Ishikawa (cell line): ENCODE measurements around the gene NUP210.

Source experiments
- CEBPB ChIP-seq: IDR thresholded peaks from 2 replicates; pipeline ENCODE4 v1.6.1; 2012
- CREB1 ChIP-seq: IDR thresholded peaks from 2 replicates; pipeline ENCODE4 v1.6.1; 2012; ENCODE audit warnings: low read depth
- EGR1 ChIP-seq: IDR thresholded peaks from 2 replicates; pipeline ENCODE4 v1.6.1; 2012
- EP300 ChIP-seq: IDR thresholded peaks from 2 replicates; pipeline ENCODE4 v1.6.1; 2012; ENCODE audit warnings: borderline replicate concordance
- FOXM1 ChIP-seq: IDR thresholded peaks from 2 replicates; pipeline ENCODE4 v1.6.1; 2012; ENCODE audit warnings: low read depth, borderline replicate concordance
- MAX ChIP-seq: IDR thresholded peaks from 2 replicates; pipeline ENCODE4 v1.6.1; 2012
- NFIC ChIP-seq: IDR thresholded peaks from 2 replicates; pipeline ENCODE4 v1.6.1; 2012
- RAD21 ChIP-seq: IDR thresholded peaks from 2 replicates; pipeline ENCODE4 v1.6.1; 2012; ENCODE audit warnings: low read depth
- REST ChIP-seq: IDR thresholded peaks from 2 replicates; pipeline ENCODE4 v1.6.1; 2012; ENCODE audit warnings: low read depth, mild to moderate bottlenecking
- TAF1 ChIP-seq: IDR thresholded peaks from 2 replicates; pipeline ENCODE4 v1.6.1; 2012; ENCODE audit warnings: low read depth, mild to moderate bottlenecking
- TCF12 ChIP-seq: IDR thresholded peaks from 2 replicates; pipeline ENCODE4 v1.6.1; 2012; ENCODE audit warnings: low read depth
- TEAD4 ChIP-seq: IDR thresholded peaks from 2 replicates; pipeline ENCODE4 v1.6.1; 2012
- USF1 ChIP-seq: IDR thresholded peaks from 2 replicates; pipeline ENCODE4 v1.6.1; 2012
- YY1 ChIP-seq: IDR thresholded peaks from 2 replicates; pipeline ENCODE4 v1.6.1; 2012; ENCODE audit warnings: low read depth
- ZBTB7A ChIP-seq: IDR thresholded peaks from 2 replicates; pipeline ENCODE4 v1.6.1; 2012; ENCODE audit warnings: low read depth

Gene NUP210

GRCh38 chr3:13462125-13462629, 42.1 kb upstream of the NUP210 start:
- TF ChIP-seq CEBPB = no peak
- no peak for TF ChIP-seq FOXM1
- TF ChIP-seq ZBTB7A = no peak
- TF ChIP-seq TAF1 = no peak
- no peak for TF ChIP-seq EP300
- TF ChIP-seq REST = no peak
- TF ChIP-seq YY1 = no peak
- no peak for TF ChIP-seq TEAD4
- no peak for TF ChIP-seq TCF12
- TF ChIP-seq CREB1 = no peak
- no peak for TF ChIP-seq NFIC
- no peak for TF ChIP-seq MAX
- no peak for TF ChIP-seq RAD21
- TF ChIP-seq EGR1 = no peak
- no peak for TF ChIP-seq USF1

- TF ChIP-seq RAD21 (peak; percentile 83), CREB1 (no peak), NFIC (no peak), MAX (peak; percentile 89), ZBTB7A (0 out of 2 replicates have a peak, but pooled peaks have one; percentile 62), TEAD4 (no peak), TAF1 (no peak), FOXM1 (no peak), YY1 (no peak), REST (no peak), EP300 (no peak), EGR1 (no peak), CEBPB (no peak), TCF12 (no peak), USF1 (0 out of 2 replicates have a peak, but pooled peaks have one; percentile 18)
Measured at GRCh38 chr3:13461169-13462124, 41.3 kb upstream of the NUP210 start.

- TF ChIP-seq FOXM1 (no peak), REST (no peak), RAD21 (no peak), NFIC (no peak), MAX (no peak), CREB1 (no peak), YY1 (no peak), EGR1 (no peak), TAF1 (no peak), TEAD4 (no peak), TCF12 (no peak), CEBPB (no peak), ZBTB7A (no peak), EP300 (no peak), USF1 (no peak)
Measured at GRCh38 chr3:13460341-13460736, 40.2 kb upstream of the NUP210 start.
